Smooth muscle cell (in vitro differentiated cells): ENCODE measurements around the gene RAP1GDS1. TPM values are rescaled to one million over a fixed set of nuclear protein-coding genes. Genes with fewer than 3 reads are reported as not detected.
A peak's percentile ranks its signal among the peaks of the same experiment; 100 is the strongest.

Source experiments
- DNase-seq: peaks from one replicate; lab custom pipeline; 2025; ENCODE audit not compliant: unreplicated experiment; lab: John Stamatoyannopoulos, UW
- H2AFZ ChIP-seq: fragments of 200-600 bp; sonication (generic); 2 replicates; pipeline ENCODE4 v1.6.0; 2016; ENCODE audit warnings: antibody characterized with exemption, low read depth, mild to moderate bottlenecking
- H3F3A ChIP-seq: fragments of 200-600 bp; sonication (generic); 2 replicates; pipeline ENCODE4 v1.6.0; 2017; ENCODE audit warnings: antibody characterized with exemption, low read depth
- H3K27ac ChIP-seq: fragments of 200-600 bp; sonication (generic); 2 replicates; pipeline ENCODE4 v1.5.1; 2016; ENCODE audit warnings: low read depth, mild to moderate bottlenecking
- H3K27me3 ChIP-seq: fragments of 200-600 bp; sonication (generic); 2 replicates; pipeline ENCODE4 v1.6.1; 2016; ENCODE audit warnings: low read depth, mild to moderate bottlenecking
- H3K36me3 ChIP-seq: fragments of 200-600 bp; sonication (generic); 2 replicates; pipeline ENCODE4 v1.5.1; 2016; ENCODE audit warnings: low read depth
- H3K4me1 ChIP-seq: fragments of 200-600 bp; sonication (generic); 2 replicates; pipeline ENCODE4 v1.5.1; 2016; ENCODE audit warnings: low read depth
- H3K4me2 ChIP-seq: fragments of 200-600 bp; sonication (generic); 2 replicates; pipeline ENCODE4 v1.6.0; 2016; ENCODE audit warnings: mild to moderate bottlenecking
- H3K4me3 ChIP-seq: fragments of 200-600 bp; sonication (generic); 2 replicates; pipeline ENCODE4 v1.5.1; 2016; ENCODE audit warnings: mild to moderate bottlenecking
- H3K79me2 ChIP-seq: fragments of 200-600 bp; sonication (generic); 2 replicates; pipeline ENCODE4 v1.6.0; 2016; ENCODE audit warnings: low read depth, mild to moderate bottlenecking
- H3K9ac ChIP-seq: fragments of 200-600 bp; sonication (generic); 2 replicates; pipeline ENCODE4 v1.6.0; 2016; ENCODE audit warnings: low read depth
- H3K9me3 ChIP-seq: fragments of 200-600 bp; sonication (generic); replicated peaks from 2 replicates; pipeline ENCODE4 v1.5.1; 2016; ENCODE audit warnings: low read depth
- H4K20me1 ChIP-seq: fragments of 200-600 bp; sonication (generic); 2 replicates; pipeline ENCODE4 v1.6.0; 2016; ENCODE audit warnings: low read depth
- CTCF ChIP-seq: fragments of 200-600 bp; sonication (generic); IDR thresholded peaks from 2 replicates; pipeline ENCODE4 v1.5.1; 2017; ENCODE audit warnings: borderline replicate concordance, mild to moderate bottlenecking, antibody characterized with exemption; ENCODE audit not compliant: insufficient read depth, poor library complexity, severe bottlenecking
- WGBS: methylation state at CpG from one replicate; pipeline ENCODE4 v1.1.7; 2016; ENCODE audit warnings: low lambda C conversion rate; 5-methylcytosine and 5-hydroxymethylcytosine counted together
- polyA plus RNA-seq: library from polyadenylated mRNA; unstranded; fragments of >200 nt; fragmentation: Nextera tagmentation; extraction: Ambion mirVana; gene quantifications from 2 replicates; pipeline ENCODE4 v1.2.1, GENCODE V29; 2016
- total RNA-seq: library from RNA; depleted of rRNA; stranded (reverse); fragments of >200 nt; gene quantifications from 2 replicates; pipeline ENCODE4 v1.2.3, GENCODE V29; 2014

The RAP1GDS1 gene
- total and polyA plus RNA-seq, 2 experiments from 2014 or later = 28.4 to 67.9 TPM

DNA sequence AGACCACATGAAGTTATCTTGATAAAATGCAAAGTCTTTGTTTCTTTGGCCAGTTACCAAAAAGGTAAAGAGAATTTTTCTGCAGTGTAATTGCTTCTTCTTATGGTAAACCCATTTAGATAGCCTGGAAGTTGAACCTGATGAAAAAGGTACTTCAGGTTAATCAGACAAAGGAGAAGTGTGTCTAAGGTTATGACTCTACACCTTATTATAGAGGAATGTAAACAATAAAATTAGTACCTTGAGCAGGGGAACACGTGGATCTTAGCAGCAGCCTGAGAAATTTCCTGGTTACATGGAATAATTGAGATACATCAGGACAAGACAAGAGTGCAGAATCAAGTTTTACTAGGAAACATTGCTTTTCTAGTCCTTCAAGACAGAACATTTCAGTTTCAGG lies 70.8 kb downstream of the RAP1GDS1 start:
- Histone ChIP-seq H3K9ac (no peak overlapping the region), H3K79me2 (peaks cover 19% of the 10 kb centered on the region)
- 95% methylated on average over 1 of the region's 1 CpG for WGBS

DNA sequence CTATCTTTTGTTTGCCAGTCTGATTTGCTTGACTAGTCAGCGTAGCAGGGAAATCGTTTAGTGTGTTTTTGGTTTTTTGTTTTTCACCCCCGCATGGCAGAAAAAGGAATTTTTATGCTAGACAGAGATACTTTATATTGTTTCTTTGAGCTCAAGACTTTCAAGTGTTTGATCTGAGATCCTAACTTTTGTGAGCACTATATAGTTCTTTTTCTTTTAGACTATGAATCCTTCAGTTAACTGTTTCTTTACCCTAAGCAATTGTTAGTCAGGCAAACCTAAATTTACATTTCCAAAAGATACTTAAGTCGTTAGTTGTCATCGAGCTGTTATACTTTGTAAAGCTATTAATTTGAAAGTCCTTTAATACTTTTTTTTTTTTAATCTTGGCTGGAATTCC lies 73.3 kb downstream of the RAP1GDS1 start:
- DNase-seq = no peak
- no peak overlapping the region for H3K9ac ChIP-seq
- no peak for TF ChIP-seq CTCF

More for the DNA sequence above, 70.8 kb downstream of the RAP1GDS1 start:
- no peaks in the 10 kb centered on the region for H3K27me3 ChIP-seq
- no peaks in the 10 kb centered on the region for H3F3A ChIP-seq
- H3K4me3 ChIP-seq = no peak overlapping the region
- no peak overlapping the region for H3K27ac ChIP-seq
- H3K4me2 ChIP-seq = no peak overlapping the region
- H3K36me3 ChIP-seq = peaks cover 9% of the 10 kb centered on the region
- no peak for DNase-seq
- H3K9me3 ChIP-seq = peaks cover 13% of the 10 kb centered on the region
- H4K20me1 ChIP-seq = peaks cover 4% of the 10 kb centered on the region
- H2AFZ ChIP-seq = no peak overlapping the region
- H3K4me1 ChIP-seq = no peaks in the 10 kb centered on the region
- no peak for TF ChIP-seq CTCF

DNA sequence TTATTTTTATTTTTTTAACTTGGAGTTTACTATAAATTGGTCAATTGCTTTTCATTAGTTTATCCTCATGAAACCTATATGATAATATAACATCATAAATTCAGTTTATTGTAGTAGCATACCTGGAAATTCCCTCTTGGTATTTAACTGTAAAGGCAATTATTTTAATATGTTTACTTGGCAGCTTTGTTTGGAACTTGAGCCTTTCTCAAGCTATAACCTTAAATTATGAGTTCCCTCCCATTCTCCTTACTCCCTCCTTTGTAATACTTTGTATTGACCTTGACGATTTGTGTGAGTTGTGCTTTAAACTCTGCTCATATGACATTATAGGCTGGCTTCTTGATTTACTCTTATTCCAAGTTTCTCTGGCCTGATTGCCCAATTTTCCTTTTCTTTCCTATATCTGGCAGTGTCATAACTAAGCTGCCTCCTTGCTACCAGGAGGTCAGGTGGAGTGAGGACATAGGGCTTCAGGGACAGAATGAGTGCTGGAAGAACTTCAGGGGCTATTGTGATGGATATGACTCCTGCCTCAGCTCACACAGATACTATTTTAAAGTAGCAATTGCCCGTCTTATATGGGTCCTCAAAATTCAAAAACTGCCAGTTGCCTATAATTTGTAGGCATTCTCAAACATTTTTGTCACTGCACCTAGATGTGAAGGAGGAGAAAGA lies 77.7 kb downstream of the RAP1GDS1 start:
- Histone ChIP-seq H3K9me3 (no peaks in the 10 kb centered on the region), H3K4me1 (peaks cover 5% of the 10 kb centered on the region), H3K9ac (no peak overlapping the region), H3K4me2 (no peak overlapping the region), H3K79me2 (peaks cover 29% of the 10 kb centered on the region), H3K36me3 (peaks cover 7% of the 10 kb centered on the region), H3K27ac (no peak overlapping the region), H3K27me3 (no peaks in the 10 kb centered on the region), H4K20me1 (peaks cover 4% of the 10 kb centered on the region), H3F3A (no peaks in the 10 kb centered on the region), H2AFZ (no peak overlapping the region), H3K4me3 (no peak overlapping the region)
- TF ChIP-seq CTCF = no peak
- 90% methylated on average over 2 of the region's 2 CpGs for WGBS
- DNase-seq = no peak

More for the DNA sequence above, 73.3 kb downstream of the RAP1GDS1 start:
- H4K20me1 ChIP-seq = peaks cover 4% of the 10 kb centered on the region
- no peak overlapping the region for H3K27ac ChIP-seq
- no peak overlapping the region for H3K4me3 ChIP-seq
- H3K4me2 ChIP-seq = no peak overlapping the region
- H2AFZ ChIP-seq = no peak overlapping the region
- no peaks in the 10 kb centered on the region for H3F3A ChIP-seq
- H3K27me3 ChIP-seq = no peaks in the 10 kb centered on the region
- H3K79me2 ChIP-seq = peaks cover 13% of the 10 kb centered on the region
- no peaks in the 10 kb centered on the region for H3K4me1 ChIP-seq
- 84% methylated on average over 5 of the region's 5 CpGs for WGBS
- H3K9me3 ChIP-seq = peaks cover 13% of the 10 kb centered on the region
- H3K36me3 ChIP-seq = peaks cover 9% of the 10 kb centered on the region

DNA sequence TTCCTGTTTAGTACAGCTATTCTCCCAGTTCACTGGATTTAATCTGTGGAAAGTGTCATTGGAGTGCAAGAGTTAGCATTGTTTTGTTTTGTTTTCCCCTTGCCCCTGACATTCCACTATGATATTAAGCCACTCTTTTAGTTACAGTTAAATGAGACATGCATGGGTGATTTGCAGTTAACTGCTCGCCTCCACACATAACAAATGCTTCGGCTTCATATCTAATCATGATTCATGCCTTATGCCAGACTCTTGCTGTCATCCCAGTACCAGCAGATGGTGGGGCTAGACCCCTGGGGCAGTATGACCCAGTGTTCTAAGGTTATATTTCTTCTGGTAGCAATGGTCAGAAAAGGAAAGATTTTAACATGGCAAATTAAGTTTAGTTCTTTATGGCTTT lies 80.1 kb downstream of the RAP1GDS1 start:
- Histone ChIP-seq H3K27ac (peak overlapping the region; percentile 28), H3K4me2 (no peak overlapping the region), H3K79me2 (peaks cover 24% of the 10 kb centered on the region), H3K36me3 (peaks cover 9% of the 10 kb centered on the region), H3K27me3 (no peaks in the 10 kb centered on the region), H2AFZ (no peak overlapping the region), H3K4me1 (peaks cover 5% of the 10 kb centered on the region), H3K9ac (no peak overlapping the region), H3K4me3 (no peak overlapping the region), H3K9me3 (no peaks in the 10 kb centered on the region), H3F3A (no peaks in the 10 kb centered on the region), H4K20me1 (peaks cover 2% of the 10 kb centered on the region)
- no peak for TF ChIP-seq CTCF
- 23% methylated on average over 2 of the region's 2 CpGs for WGBS
- DNase-seq = no peak
